DND-41 (cell line): ENCODE results near the gene CHKB.

ENCODE experiments used
- ATAC-seq: fragments of 200-7000 bp; cut with Tn5 transposase; 3 replicates; pipeline ENCODE4 v1.9.1; 2021; ENCODE audit warnings: low read depth; ENCODE audit not compliant: insufficient read depth
- DNase-seq: peaks from one replicate; pipeline ENCODE4 v3.0.0-alpha.2; 2020
- H2AFZ ChIP-seq: 2 replicates; pipeline ENCODE4 v1.6.0; 2012; ENCODE audit warnings: low read depth, low read length
- H3K27ac ChIP-seq: 2 replicates; pipeline ENCODE4 v1.5.1; 2012; ENCODE audit warnings: low read length, inconsistent platforms
- H3K27me3 ChIP-seq: fragments of 200-600 bp; sonication (generic); 2 replicates; pipeline ENCODE4 v1.6.0; 2012; ENCODE audit warnings: low read length, mild to moderate bottlenecking, inconsistent platforms; ENCODE audit not compliant: insufficient read depth, poor library complexity
- H3K36me3 ChIP-seq: 2 replicates; pipeline ENCODE4 v1.5.1; 2012; ENCODE audit warnings: low read length, inconsistent platforms; ENCODE audit not compliant: insufficient read depth
- H3K4me1 ChIP-seq: 2 replicates; pipeline ENCODE4 v1.5.1; 2012; ENCODE audit warnings: mild to moderate bottlenecking, low read length; ENCODE audit not compliant: insufficient read depth
- H3K4me2 ChIP-seq: 2 replicates; pipeline ENCODE4 v1.6.0; 2012; ENCODE audit warnings: mild to moderate bottlenecking, moderate library complexity, low read length, inconsistent platforms; ENCODE audit not compliant: insufficient read depth
- H3K4me3 ChIP-seq, 2 experiments: fragments of 200-600 bp in 1 of 2; shearing (Covaris generic) in 1 of 2; 2 replicates each; pipeline ENCODE4 v1.5.1; 2012 to 2016; ENCODE audit warnings: inconsistent platforms in 2 of 2, low read length in 2 of 2, mild to moderate bottlenecking in 2 of 2, low read depth in 1 of 2, moderate library complexity in 1 of 2
- H3K79me2 ChIP-seq: 2 replicates; pipeline ENCODE4 v1.6.0; 2012; ENCODE audit warnings: low read length, inconsistent platforms; ENCODE audit not compliant: insufficient read depth
- H3K9ac ChIP-seq: 2 replicates; pipeline ENCODE4 v1.6.0; 2012; ENCODE audit warnings: low read depth, mild to moderate bottlenecking, inconsistent platforms, low read length, moderate library complexity
- H3K9me3 ChIP-seq: 2 replicates; pipeline ENCODE4 v1.5.1; 2012; ENCODE audit warnings: low read length, moderate library complexity, mild to moderate bottlenecking, inconsistent platforms; ENCODE audit not compliant: insufficient read depth, severe bottlenecking
- H4K20me1 ChIP-seq: 2 replicates; pipeline ENCODE4 v1.6.0; 2012; ENCODE audit warnings: low read length; ENCODE audit not compliant: insufficient read depth
- CTCF ChIP-seq: IDR thresholded peaks from 2 replicates; pipeline ENCODE4 v1.5.1; 2012; ENCODE audit warnings: borderline replicate concordance, low read length, moderate library complexity, mild to moderate bottlenecking; ENCODE audit not compliant: poor library complexity, severe bottlenecking; ENCODE audit errors: extremely low read depth
- EZH2 ChIP-seq: IDR thresholded peaks from 3 replicates; pipeline ENCODE4 v1.6.1; 2012; ENCODE audit warnings: borderline replicate concordance, low read depth, mild to moderate bottlenecking, moderate library complexity, low read length, inconsistent platforms; ENCODE audit not compliant: severe bottlenecking

Gene CHKB

DNA sequence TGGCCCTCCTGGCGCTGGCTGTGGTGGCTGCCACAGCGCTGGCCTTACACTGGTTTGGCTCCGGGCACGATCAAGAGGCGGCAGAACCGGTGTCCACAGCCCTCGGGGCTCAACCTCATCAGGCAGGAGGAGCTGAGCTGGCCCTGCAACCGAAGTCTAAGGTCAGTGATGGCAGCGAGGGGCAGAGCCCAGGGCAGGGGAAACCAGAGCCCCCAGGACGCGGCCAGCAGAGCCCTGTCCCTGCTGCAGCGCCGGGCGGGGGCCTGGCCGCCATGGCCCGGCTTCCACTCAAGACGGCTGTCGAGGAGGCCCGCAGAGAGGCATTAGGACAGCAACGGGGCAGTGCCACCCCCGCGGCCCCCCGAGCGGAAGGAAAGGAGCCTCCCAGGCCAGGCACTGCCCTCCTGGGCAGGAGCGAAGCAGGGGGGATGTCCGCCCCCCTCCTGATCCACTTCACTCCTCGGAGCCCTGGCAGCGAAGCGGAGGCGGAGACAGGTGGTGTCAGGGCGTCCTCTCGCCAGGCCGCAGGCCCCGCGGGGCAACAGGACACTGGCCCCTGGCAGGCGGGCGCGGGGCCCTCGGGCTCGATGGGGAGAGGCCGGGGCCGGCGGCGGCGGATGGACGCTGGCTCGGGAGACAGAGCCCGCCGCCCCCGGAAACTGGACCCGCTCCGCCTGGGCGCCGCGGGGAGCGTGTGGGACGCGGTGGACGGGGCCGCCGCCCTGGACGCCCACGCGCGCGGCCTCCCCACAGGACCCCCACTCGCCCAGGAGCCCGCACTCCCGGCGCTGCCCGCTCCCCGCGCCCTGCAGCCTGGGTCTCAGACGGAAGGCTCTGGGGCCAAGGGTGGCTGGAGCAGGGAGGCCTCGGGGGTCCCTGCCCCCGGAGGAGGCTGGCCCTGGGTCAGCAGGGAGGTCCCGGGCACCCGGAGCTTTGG lies 36.1 kb downstream of the CHKB start:
- Histone ChIP-seq H3K27ac (no peak overlapping the region), H3K36me3 (no peaks in the 10 kb centered on the region), H3K4me3 (no peak overlapping the region), H3K9me3 (no peaks in the 10 kb centered on the region), H3K4me2 (no peak overlapping the region), H3K9ac (no peak overlapping the region), H4K20me1 (peaks cover 7% of the 10 kb centered on the region), H3K79me2 (no peaks in the 10 kb centered on the region), H2AFZ (no peak overlapping the region), H3K4me1 (peaks cover 21% of the 10 kb centered on the region), H3K27me3 (peaks cover 13% of the 10 kb centered on the region)
- no peak for DNase-seq
- TF ChIP-seq CTCF = no peak
- ATAC-seq = no peak

DNA sequence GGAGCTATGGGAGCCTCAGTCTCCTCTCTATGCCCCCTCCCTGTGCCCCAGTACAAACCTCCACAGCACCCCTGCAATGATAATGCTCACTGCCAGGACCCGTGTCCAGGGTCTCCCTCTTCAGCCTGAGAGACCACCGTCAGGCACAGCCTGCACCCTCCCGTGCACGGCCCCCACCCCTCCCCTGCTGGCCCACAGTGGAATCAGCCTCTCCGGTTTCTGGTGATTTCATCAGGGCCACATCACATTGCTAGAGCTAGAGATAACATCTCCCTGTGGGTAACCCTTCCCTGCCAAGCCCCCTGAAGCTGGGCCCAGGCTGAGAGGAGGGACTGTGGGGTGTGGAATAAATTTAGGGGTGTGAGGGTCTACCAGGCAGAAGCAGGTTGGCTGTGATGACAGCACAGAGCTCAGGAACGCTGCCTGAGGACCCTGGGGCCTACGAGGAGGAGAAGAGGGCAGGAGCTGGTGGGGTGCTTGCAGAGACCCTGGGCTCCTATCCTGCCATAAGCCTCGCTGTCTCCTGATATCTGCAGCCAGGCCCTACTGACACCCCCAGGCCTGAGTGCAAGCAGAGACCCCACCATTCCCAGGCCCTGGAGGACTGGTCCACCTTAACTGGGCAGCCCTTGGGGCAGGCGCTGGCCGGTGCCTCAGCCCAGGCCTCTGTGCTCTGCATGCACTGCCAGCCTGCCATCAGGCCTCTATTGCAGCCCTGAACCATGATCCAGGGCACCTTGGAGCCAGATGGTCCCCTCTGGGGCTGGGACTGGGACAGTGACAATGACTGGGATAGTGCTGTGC lies 36.9 kb downstream of the CHKB start, which contains the start of gene KLHDC7B:
TSS of gene KLHDC7B (plus strand) at position 378 of the 804 bp plus-strand sequence. CDS start at position 723, 345 bp downstream.
- H3K27ac ChIP-seq = no peak within 1 kb of the TSS
- DNase-seq = peak; percentile 60
- peaks cover 21% of the 10 kb centered on the region for H3K4me1 ChIP-seq

GRCh38 chr22:50544746-50545253 lies 37.8 kb downstream of the CHKB start:
- H3K79me2 ChIP-seq = no peaks in the 10 kb centered on the region
- peaks cover 21% of the 10 kb centered on the region for H3K4me1 ChIP-seq
- peak; percentile 29; the same call in 1 of the 3 replicates for ATAC-seq
- no peak overlapping the region for H3K9ac ChIP-seq
- peak overlapping the region; percentile 47 for H3K4me2 ChIP-seq
- peaks cover 7% of the 10 kb centered on the region for H4K20me1 ChIP-seq
- no peak overlapping the region for H2AFZ ChIP-seq
- no peaks in the 10 kb centered on the region for H3K36me3 ChIP-seq
- peaks cover 13% of the 10 kb centered on the region for H3K27me3 ChIP-seq
- DNase-seq = peak; percentile 37
- no peak overlapping the region for H3K4me3 ChIP-seq
- TF ChIP-seq CTCF = no peak
- TF ChIP-seq EZH2 = no peak
- H3K9me3 ChIP-seq = no peaks in the 10 kb centered on the region
- no peak overlapping the region for H3K27ac ChIP-seq

More for the DNA sequence above, 36.9 kb downstream of the CHKB start, which contains the start of gene KLHDC7B:
- Histone ChIP-seq H3K27me3 (peaks cover 13% of the 10 kb centered on the region), H3K4me2 (peak within 1 kb of the TSS; percentile 47; the same call in 1 of the 2 replicates), H3K36me3 (no peaks in the 10 kb centered on the region), H4K20me1 (peaks cover 7% of the 10 kb centered on the region), H2AFZ (no peak within 1 kb of the TSS), H3K9me3 (no peaks in the 10 kb centered on the region), H3K4me3 (no peak within 1 kb of the TSS), H3K9ac (no peak within 1 kb of the TSS), H3K79me2 (no peaks in the 10 kb centered on the region)
- TF ChIP-seq EZH2 = no peak
- peak; percentile 30 for TF ChIP-seq CTCF
- ATAC-seq = peak; percentile 65
